ENCODE measurements around the gene SLCO2A1. TPM values are rescaled to one million over a fixed set of nuclear protein-coding genes. Genes with fewer than 3 reads are reported as not detected.
A peak's percentile ranks its signal among the peaks of the same experiment; 100 is the strongest.

The SLCO2A1 gene
- total and polyA plus RNA-seq, 2 donors (not counting 1 experiment from before 2014, with no cell fraction given) = under 0.01 to 0.12 TPM

DNA sequence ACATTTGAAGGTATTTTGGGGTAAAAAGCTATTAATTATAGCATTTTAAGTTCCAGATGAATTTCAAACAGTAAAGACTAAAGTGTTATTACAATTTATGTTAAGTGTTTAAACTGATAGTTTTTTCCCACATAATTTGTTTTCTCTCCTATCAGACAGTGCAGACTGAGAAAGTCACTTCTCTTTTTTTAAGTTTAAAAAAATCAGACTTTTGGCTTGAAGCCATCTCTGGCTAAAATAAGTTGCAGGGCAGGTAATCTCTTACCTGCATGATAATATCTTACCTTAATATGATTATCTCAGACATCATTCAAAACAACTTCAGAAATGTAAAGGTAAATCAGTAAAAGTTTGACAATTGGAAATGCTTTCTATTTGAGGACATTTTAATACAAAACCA lies 112.6 kb downstream of the SLCO2A1 start:
- Histone ChIP-seq H3K27me3 (ENCODE audit: control insufficient read depth, insufficient read depth, low read length) (peaks cover 6% of the 10 kb centered on the region), H3K4me2 (ENCODE audit: extremely low read depth, insufficient read depth, low read length) (no peak overlapping the region), H3K4me1 (ENCODE audit: control insufficient read depth, extremely low read depth, insufficient read depth, low read length) (no peaks in the 10 kb centered on the region), H3K36me3 (ENCODE audit: control insufficient read depth, insufficient read depth, low read length) (no peaks in the 10 kb centered on the region), H3K27ac (ENCODE audit: insufficient read depth, low read length) (no peak overlapping the region), H2AFZ (ENCODE audit: low read length) (no peak overlapping the region), H3K79me2 (ENCODE audit: control insufficient read depth, insufficient read depth, low read length) (no peaks in the 10 kb centered on the region), H4K20me1 (ENCODE audit: control insufficient read depth, extremely low read depth, insufficient read depth, low read length) (no peaks in the 10 kb centered on the region), H3K4me3 (replicated peaks in 1 of 4; ENCODE audit: control extremely low read depth in 1 of 4, insufficient read depth in 1 of 4, low read depth in 3 of 4, low read length in 4 of 4) (no peak overlapping the region), H3K9me3 (ENCODE audit: control insufficient read depth, insufficient read depth, low read depth, low read length) (no peaks in the 10 kb centered on the region), H3K9ac (ENCODE audit: insufficient read depth, low read length) (no peak overlapping the region)
- TF ChIP-seq EZH2 (IDR thresholded peaks at IDR 0.05; ENCODE audit: low read length, missing control alignments) = no peak
- TF ChIP-seq, protein P1, sequence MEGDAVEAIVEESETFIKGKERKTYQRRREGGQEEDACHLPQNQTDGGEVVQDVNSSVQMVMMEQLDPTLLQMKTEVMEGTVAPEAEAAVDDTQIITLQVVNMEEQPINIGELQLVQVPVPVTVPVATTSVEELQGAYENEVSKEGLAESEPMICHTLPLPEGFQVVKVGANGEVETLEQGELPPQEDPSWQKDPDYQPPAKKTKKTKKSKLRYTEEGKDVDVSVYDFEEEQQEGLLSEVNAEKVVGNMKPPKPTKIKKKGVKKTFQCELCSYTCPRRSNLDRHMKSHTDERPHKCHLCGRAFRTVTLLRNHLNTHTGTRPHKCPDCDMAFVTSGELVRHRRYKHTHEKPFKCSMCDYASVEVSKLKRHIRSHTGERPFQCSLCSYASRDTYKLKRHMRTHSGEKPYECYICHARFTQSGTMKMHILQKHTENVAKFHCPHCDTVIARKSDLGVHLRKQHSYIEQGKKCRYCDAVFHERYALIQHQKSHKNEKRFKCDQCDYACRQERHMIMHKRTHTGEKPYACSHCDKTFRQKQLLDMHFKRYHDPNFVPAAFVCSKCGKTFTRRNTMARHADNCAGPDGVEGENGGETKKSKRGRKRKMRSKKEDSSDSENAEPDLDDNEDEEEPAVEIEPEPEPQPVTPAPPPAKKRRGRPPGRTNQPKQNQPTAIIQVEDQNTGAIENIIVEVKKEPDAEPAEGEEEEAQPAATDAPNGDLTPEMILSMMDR (conservative IDR thresholded peaks at IDR 0.05 in 1 of 2, IDR thresholded peaks at IDR 0.05 in 1 of 2; ENCODE audit: low read depth in 1 of 2, low read length in 2 of 2) = no peak
- no peak for DNase-seq (ENCODE audit: low read depth in 2 of 2)

DNA sequence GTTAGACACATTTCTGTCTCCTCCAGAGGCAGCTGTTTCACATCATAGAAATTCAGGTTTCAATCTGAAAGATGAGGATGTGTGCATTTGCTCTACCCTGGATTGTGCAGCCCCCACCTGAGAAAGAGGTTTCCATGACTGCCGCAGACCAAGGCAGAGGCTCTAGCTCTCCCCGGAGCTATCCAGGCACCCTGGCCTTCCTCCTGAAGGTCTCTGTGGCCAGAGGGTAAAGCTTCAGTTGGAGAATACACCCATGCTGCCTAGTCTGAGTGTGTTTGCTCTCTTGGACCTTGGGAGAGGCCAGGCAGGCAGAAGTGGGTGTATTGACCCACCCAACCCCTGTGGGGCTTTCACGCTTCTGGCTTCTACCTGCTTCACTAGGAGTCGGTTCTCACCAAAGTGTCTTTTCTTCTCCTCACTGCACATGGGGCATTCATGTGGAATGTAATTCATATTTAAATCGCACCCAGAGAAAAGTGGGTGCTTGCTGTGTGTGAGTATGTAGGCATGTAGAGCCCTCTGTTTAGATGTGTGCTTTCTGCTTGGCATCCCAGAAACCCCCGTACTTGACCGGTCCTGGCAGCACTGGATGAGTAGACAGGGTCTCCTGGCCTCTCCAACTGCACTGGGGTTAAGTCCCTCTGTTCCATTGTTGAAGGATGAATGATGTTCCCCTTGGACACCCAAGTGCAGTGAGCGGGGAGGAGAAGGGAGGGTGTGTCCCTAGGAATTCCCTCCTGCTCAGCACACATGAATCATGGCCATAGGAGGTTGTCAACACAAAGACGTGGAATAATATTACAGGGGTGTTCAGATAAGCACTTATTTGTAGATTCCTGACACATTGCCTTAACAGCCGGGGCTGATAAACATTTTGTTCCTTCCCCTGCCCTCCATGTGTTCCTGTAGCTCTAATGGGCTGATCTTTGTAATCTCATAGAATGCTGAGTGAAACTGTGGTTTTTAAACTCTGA lies 113.8 kb downstream of the SLCO2A1 start:
- peaks cover 6% of the 10 kb centered on the region for H3K27me3 ChIP-seq (ENCODE audit: control insufficient read depth, insufficient read depth, low read length)
- H3K9ac ChIP-seq (ENCODE audit: insufficient read depth, low read length) = no peak overlapping the region
- H3K4me1 ChIP-seq (ENCODE audit: control insufficient read depth, extremely low read depth, insufficient read depth, low read length) = no peaks in the 10 kb centered on the region
- no peaks in the 10 kb centered on the region for H3K36me3 ChIP-seq (ENCODE audit: control insufficient read depth, insufficient read depth, low read length)
- no peak overlapping the region for H3K4me2 ChIP-seq (ENCODE audit: extremely low read depth, insufficient read depth, low read length)
- peak in 1 of 2 donors; percentile 34 for DNase-seq (ENCODE audit: low read depth in 2 of 2)
- H3K27ac ChIP-seq (ENCODE audit: insufficient read depth, low read length) = no peak overlapping the region
- H3K79me2 ChIP-seq (ENCODE audit: control insufficient read depth, insufficient read depth, low read length) = no peaks in the 10 kb centered on the region
- H2AFZ ChIP-seq (ENCODE audit: low read length) = no peak overlapping the region
- H4K20me1 ChIP-seq (ENCODE audit: control insufficient read depth, extremely low read depth, insufficient read depth, low read length) = no peaks in the 10 kb centered on the region
- H3K4me3 ChIP-seq (replicated peaks in 1 of 4; ENCODE audit: control extremely low read depth in 1 of 4, insufficient read depth in 1 of 4, low read depth in 3 of 4, low read length in 4 of 4) = no peak overlapping the region
- TF ChIP-seq EZH2 (IDR thresholded peaks at IDR 0.05; ENCODE audit: low read length, missing control alignments) = no peak
- TF ChIP-seq, protein P1 (conservative IDR thresholded peaks at IDR 0.05 in 1 of 2, IDR thresholded peaks at IDR 0.05 in 1 of 2; ENCODE audit: low read depth in 1 of 2, low read length in 2 of 2) = no peak
- H3K9me3 ChIP-seq (ENCODE audit: control insufficient read depth, insufficient read depth, low read depth, low read length) = no peaks in the 10 kb centered on the region

DNA sequence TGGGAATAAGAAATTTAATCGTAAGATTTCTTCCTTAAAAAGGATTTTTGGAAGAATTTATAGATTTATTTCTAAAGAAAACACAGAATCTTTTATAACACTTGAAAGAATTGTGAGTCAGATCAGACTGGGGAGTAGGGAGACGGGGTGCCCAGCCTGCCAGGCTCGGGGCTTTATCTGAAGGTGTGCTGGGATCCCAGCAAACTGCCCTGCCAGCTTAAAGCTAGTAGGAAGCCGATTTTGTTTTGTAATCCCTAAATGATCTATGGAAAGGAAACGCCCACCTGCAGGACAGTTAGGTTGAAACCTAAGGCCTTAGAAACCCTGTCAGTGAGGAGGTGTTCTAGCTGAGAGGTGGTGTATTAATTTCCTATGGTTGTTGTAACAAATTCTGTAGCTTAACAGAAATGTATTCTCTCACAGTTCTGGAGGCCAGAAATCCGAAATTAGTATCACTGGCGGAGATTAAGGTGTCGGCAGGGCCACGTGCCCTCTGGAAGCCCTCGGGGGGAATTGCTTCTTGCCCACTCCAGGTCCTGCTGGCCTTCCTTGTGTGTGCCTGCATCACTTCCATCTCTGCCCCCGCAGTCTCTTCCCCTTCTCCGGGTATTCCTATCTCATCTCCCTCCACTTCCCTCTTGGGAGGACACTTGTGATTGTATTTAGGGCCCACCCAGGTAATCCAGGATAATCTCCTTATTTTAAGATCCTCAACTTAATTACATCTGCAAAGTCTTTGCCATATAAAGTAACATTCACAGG lies 114.7 kb downstream of the SLCO2A1 start:
- Histone ChIP-seq H3K4me1 (ENCODE audit: control insufficient read depth, extremely low read depth, insufficient read depth, low read length) (no peaks in the 10 kb centered on the region), H3K27ac (ENCODE audit: insufficient read depth, low read length) (no peak overlapping the region), H3K27me3 (ENCODE audit: control insufficient read depth, insufficient read depth, low read length) (peaks cover 6% of the 10 kb centered on the region), H4K20me1 (ENCODE audit: control insufficient read depth, extremely low read depth, insufficient read depth, low read length) (no peaks in the 10 kb centered on the region), H3K4me3 (replicated peaks in 1 of 4; ENCODE audit: control extremely low read depth in 1 of 4, insufficient read depth in 1 of 4, low read depth in 3 of 4, low read length in 4 of 4) (no peak overlapping the region), H3K79me2 (ENCODE audit: control insufficient read depth, insufficient read depth, low read length) (no peaks in the 10 kb centered on the region), H3K9me3 (ENCODE audit: control insufficient read depth, insufficient read depth, low read depth, low read length) (no peaks in the 10 kb centered on the region), H2AFZ (ENCODE audit: low read length) (no peak overlapping the region), H3K36me3 (ENCODE audit: control insufficient read depth, insufficient read depth, low read length) (no peaks in the 10 kb centered on the region), H3K4me2 (ENCODE audit: extremely low read depth, insufficient read depth, low read length) (no peak overlapping the region), H3K9ac (ENCODE audit: insufficient read depth, low read length) (no peak overlapping the region)
- TF ChIP-seq EZH2 (IDR thresholded peaks at IDR 0.05; ENCODE audit: low read length, missing control alignments) = no peak
- TF ChIP-seq, protein P1 (conservative IDR thresholded peaks at IDR 0.05 in 1 of 2, IDR thresholded peaks at IDR 0.05 in 1 of 2; ENCODE audit: low read depth in 1 of 2, low read length in 2 of 2) = no peak
- no peak for DNase-seq (ENCODE audit: low read depth in 2 of 2)

All from fibroblast of lung (primary cell).